GM06990 (cell line): ENCODE data around the gene GJA5.

Experiments
- DNase-seq: peaks from one replicate; pipeline ENCODE4 v3.0.0-alpha.2; 2011; ENCODE audit not compliant: insufficient read length; ENCODE audit errors: extremely low read depth
- H3K27me3 ChIP-seq: replicated peaks from 2 replicates; pipeline ENCODE4 v1.6.0; 2011; ENCODE audit warnings: low read length; ENCODE audit not compliant: control insufficient read depth, insufficient read depth
- H3K36me3 ChIP-seq: 2 replicates; pipeline ENCODE4 v1.5.1; 2011; ENCODE audit warnings: low read length; ENCODE audit not compliant: control insufficient read depth, insufficient read depth
- H3K4me3 ChIP-seq: replicated peaks from 2 replicates; pipeline ENCODE4 v1.5.1; 2011; ENCODE audit warnings: low read depth, mild to moderate bottlenecking, control low read depth, low read length
- TF ChIP-seq, protein P1 (sequence below): IDR thresholded peaks from 2 replicates; pipeline ENCODE4 v1.5.1; 2011; ENCODE audit warnings: low read length, control low read depth, mild to moderate bottlenecking, inconsistent platforms; ENCODE audit not compliant: insufficient read depth, poor library complexity, severe bottlenecking

GJA5 gene

GRCh38 chr1:147760481-147761260 is at the start of gene GJA5:
Gene GJA5 (minus strand): TSS chr1:147760602. CDS start chr1:147759238, 1,364 bp downstream.
- DNase-seq = no peak
- Histone ChIP-seq H3K36me3 (no peaks in the 10 kb centered on the region), H3K27me3 (no peaks in the 10 kb centered on the region), H3K4me3 (no peak within 1 kb of the TSS)
- TF ChIP-seq, protein P1, sequence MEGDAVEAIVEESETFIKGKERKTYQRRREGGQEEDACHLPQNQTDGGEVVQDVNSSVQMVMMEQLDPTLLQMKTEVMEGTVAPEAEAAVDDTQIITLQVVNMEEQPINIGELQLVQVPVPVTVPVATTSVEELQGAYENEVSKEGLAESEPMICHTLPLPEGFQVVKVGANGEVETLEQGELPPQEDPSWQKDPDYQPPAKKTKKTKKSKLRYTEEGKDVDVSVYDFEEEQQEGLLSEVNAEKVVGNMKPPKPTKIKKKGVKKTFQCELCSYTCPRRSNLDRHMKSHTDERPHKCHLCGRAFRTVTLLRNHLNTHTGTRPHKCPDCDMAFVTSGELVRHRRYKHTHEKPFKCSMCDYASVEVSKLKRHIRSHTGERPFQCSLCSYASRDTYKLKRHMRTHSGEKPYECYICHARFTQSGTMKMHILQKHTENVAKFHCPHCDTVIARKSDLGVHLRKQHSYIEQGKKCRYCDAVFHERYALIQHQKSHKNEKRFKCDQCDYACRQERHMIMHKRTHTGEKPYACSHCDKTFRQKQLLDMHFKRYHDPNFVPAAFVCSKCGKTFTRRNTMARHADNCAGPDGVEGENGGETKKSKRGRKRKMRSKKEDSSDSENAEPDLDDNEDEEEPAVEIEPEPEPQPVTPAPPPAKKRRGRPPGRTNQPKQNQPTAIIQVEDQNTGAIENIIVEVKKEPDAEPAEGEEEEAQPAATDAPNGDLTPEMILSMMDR = no peak

DNA sequence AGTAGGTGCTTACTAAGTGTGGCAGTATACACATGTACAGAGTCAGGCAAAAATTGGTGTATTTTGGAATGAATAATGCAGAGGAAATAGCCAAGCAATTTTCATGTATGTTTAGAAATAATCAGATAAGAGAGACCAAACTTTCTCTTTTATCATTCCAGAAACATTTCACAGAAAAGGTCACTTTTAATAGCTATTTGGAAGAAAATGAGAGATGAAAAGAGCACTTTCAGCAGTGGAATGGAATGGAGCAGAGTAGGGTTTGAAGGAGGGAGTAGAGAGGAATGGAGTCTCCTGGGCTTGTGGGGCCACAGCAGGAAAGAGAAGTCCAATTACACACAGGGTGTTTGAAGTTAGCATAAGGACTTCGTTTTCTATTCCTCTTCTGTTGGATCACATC is 48.8 kb upstream of the GJA5 start:
- DNase-seq = no peak
- no peaks in the 10 kb centered on the region for H3K36me3 ChIP-seq
- no peak overlapping the region for H3K4me3 ChIP-seq
- H3K27me3 ChIP-seq = no peaks in the 10 kb centered on the region
- TF ChIP-seq, protein P1 = no peak

DNA sequence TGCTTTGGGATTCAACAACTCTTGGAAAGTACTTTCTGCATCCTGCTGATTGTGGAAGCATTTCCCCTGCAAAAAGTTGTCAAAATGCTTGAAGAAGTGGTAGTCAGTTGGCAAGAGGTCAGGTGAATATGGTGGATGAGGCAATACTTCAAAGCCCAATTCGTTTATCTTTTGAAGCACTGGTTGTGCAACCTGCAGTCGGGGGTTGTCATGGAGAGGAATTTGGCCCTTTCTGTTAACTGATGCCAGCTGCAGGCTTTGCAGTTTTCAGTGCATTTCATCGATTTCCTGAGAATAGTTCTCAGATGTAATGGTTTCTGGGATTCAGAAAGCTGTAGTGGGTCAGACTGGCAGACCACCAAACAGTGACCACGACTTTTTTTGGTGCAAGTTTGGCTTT is 47.6 kb upstream of the GJA5 start:
- H3K27me3 ChIP-seq = no peaks in the 10 kb centered on the region
- no peak for DNase-seq
- TF ChIP-seq, protein P1 = no peak
- no peak overlapping the region for H3K4me3 ChIP-seq
- no peaks in the 10 kb centered on the region for H3K36me3 ChIP-seq

DNA sequence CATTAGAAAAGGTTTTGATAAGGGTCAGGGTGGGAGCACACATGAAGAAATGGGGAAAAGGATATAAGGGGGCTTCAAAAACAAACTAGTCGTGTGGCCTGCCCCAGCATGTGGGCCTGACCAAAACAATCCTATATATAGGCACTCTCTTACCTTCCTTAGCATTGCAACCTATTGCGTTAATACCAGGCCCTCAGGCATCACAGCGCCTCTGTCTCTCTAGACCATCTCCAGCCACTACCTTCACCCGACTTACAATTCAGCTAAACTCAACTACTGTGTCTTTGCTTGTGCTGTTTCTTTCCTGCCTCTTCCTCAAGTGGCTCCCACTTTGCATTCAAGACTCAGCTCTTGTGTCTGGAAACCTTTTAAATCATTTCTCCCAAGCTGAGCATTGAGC is 47.0 kb upstream of the GJA5 start:
- H3K27me3 ChIP-seq = no peaks in the 10 kb centered on the region
- TF ChIP-seq, protein P1 = no peak

GRCh38 chr1:147804942-147805723 is 44.7 kb upstream of the GJA5 start:
- no peaks in the 10 kb centered on the region for H3K36me3 ChIP-seq
- TF ChIP-seq, protein P1 = no peak
- no peak overlapping the region for H3K4me3 ChIP-seq
- DNase-seq = no peak
- no peaks in the 10 kb centered on the region for H3K27me3 ChIP-seq

More for the DNA sequence above, 47.0 kb upstream of the GJA5 start:
- no peak overlapping the region for H3K4me3 ChIP-seq
- no peaks in the 10 kb centered on the region for H3K36me3 ChIP-seq
- no peak for DNase-seq
